HepG2 (cell line): ENCODE measurements around the gene CLN6. TPM values are rescaled to one million over a fixed set of nuclear protein-coding genes. Genes with fewer than 3 reads are reported as not detected.

Experiments
- AKNA ChIP-seq: sonication (generic); formaldehyde crosslinking; IDR thresholded peaks from 2 replicates; pipeline ENCODE4 v1.4.0; 2020; ENCODE audit warnings: missing genetic modification reagents, borderline replicate concordance
- HIVEP1 ChIP-seq: sonication (generic); formaldehyde crosslinking; IDR thresholded peaks from 2 replicates; pipeline ENCODE4 v1.4.0; 2020; ENCODE audit warnings: mild to moderate bottlenecking, missing genetic modification reagents
- HMG20A ChIP-seq: IDR thresholded peaks from 2 replicates; pipeline ENCODE4 v1.6.1; 2016; ENCODE audit warnings: borderline replicate concordance
- HOXD1 ChIP-seq: sonication (generic); formaldehyde crosslinking; IDR thresholded peaks from 2 replicates; pipeline ENCODE4 v1.5.0; 2020; ENCODE audit warnings: missing genetic modification reagents
- JUND ChIP-seq: sonication (generic); formaldehyde crosslinking; IDR thresholded peaks from 2 replicates; pipeline ENCODE4 v1.8.0; 2022; ENCODE audit warnings: mild to moderate bottlenecking, missing genetic modification reagents
- LRRFIP1 ChIP-seq: sonication (generic); formaldehyde crosslinking; conservative IDR thresholded peaks from 2 replicates; pipeline ENCODE4 v1.4.0; 2020; ENCODE audit warnings: missing genetic modification reagents
- MED13 ChIP-seq: sonication (generic); formaldehyde crosslinking; IDR thresholded peaks from 2 replicates; pipeline ENCODE4 v1.5.0; 2020; ENCODE audit warnings: missing genetic modification reagents
- SMAD1 ChIP-seq: sonication (generic); formaldehyde crosslinking; IDR thresholded peaks from 2 replicates; pipeline ENCODE4 v1.4.0; 2020; ENCODE audit warnings: missing genetic modification reagents, low read depth, mild to moderate bottlenecking, borderline replicate concordance
- YY1 ChIP-seq: IDR thresholded peaks from 2 replicates; pipeline ENCODE4 v1.6.1; 2011; ENCODE audit warnings: low read length, low read depth, moderate library complexity, mild to moderate bottlenecking; ENCODE audit not compliant: insufficient read depth, insufficient replicate concordance
- ZBTB25 ChIP-seq: IDR thresholded peaks from 2 replicates; pipeline ENCODE4 v1.6.1; 2018; ENCODE audit warnings: missing genetic modification reagents
- ZFYVE20 ChIP-seq: sonication (generic); formaldehyde crosslinking; IDR thresholded peaks from 2 replicates; pipeline ENCODE4 v1.8.0; 2023; ENCODE audit warnings: low read depth, mild to moderate bottlenecking, moderate library complexity, missing genetic modification reagents, borderline replicate concordance
- polyA plus RNA-seq, 8 experiments: library from polyadenylated mRNA; depleted of rRNA in 3 of 8; stranded (reverse) in 7 of 8; unstranded in 1 of 8; fragments of >200 nt; fragmentation: Illumina TruSeq in 4 of 8; extraction: Trizol in 4 of 8; gene quantifications; 2 replicates each; pipeline versions ENCODE4 v1.2.1 to v1.2.3, GENCODE V29; 2011 to 2016; ENCODE audit warnings: low read depth in 4 of 8, missing spikeins in 1 of 8, mixed read lengths in 1 of 8; ENCODE audit not compliant: insufficient read depth in 1 of 8
- total RNA-seq, 5 experiments: library from RNA; depleted of rRNA; stranded (reverse); fragments of >200 nt; fragmentation: Illumina TruSeq; extraction: Trizol; gene quantifications; 2 replicates each; pipeline ENCODE4 v1.2.3, GENCODE V29; 2016; ENCODE audit warnings: low read depth in 1 of 5
- TF ChIP-seq, protein P1 (sequence below): sonication (generic); formaldehyde crosslinking; IDR thresholded peaks from 2 replicates; pipeline ENCODE4 v1.8.0; 2022; ENCODE audit warnings: missing genetic modification reagents, mild to moderate bottlenecking, borderline replicate concordance

Gene CLN6
- total and polyA plus RNA-seq, 2 of the 13 experiments (the other 11 are each of a cell fraction or from before 2014, with no cell fraction given) = 24.9 to 27.1 TPM

DNA sequence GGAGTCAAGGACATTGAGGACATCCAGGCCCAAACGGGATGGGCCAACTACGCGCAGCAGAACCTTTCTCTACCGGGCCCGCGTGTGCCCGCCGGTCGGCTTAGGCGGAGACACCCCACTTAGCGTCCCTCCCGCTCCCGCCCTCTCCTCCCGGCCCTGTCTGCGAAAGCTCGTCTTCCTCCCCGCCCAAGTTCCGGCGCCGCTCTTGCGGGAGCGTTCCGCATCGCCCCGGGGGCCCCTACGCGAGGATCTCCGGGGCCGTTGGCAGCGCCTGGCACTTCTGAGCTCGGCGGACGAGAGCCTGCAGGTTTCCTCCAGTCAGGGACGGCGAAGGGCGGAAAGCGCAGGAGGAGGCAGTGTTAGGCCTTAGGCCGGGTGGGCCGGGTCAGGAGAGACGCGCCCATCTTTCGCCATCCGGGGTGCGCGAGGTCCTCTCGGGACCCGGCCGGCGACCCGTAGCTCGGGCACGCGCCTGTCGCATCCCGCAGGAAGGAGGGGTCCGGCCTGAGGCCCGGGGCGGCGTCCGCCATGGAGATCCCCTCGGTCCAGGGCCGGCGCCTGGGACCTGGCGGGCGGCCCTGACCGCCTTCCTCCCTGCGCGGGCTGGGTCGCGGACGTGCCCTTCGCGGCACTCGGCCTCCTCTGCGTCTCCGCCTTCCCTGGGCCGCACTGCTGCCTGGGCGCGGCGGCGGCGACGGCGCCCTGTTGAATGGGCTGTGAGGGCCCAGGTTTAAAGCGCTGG, 48.2 kb upstream of the CLN6 start, which contains the start of gene FEM1B (continued):
- TF ChIP-seq LRRFIP1 (CRISPR knock-in tag) (no peak), HIVEP1 (peak; percentile 45), AKNA (CRISPR knock-in tag) (peak; percentile 77; the same call in 1 of the 2 replicates), ZFYVE20 (CRISPR knock-in tag) (no peak), JUND (CRISPR knock-in tag) (no peak), ZBTB25 (CRISPR knock-in tag) (peak; percentile 96), SMAD1 (CRISPR knock-in tag) (peak; percentile 79; the same call in 1 of the 2 replicates), MED13 (CRISPR knock-in tag) (no peak), YY1 (peak; percentile 81), HOXD1 (CRISPR knock-in tag) (peak; percentile 95), HMG20A (no peak)
- TF ChIP-seq, protein P1, sequence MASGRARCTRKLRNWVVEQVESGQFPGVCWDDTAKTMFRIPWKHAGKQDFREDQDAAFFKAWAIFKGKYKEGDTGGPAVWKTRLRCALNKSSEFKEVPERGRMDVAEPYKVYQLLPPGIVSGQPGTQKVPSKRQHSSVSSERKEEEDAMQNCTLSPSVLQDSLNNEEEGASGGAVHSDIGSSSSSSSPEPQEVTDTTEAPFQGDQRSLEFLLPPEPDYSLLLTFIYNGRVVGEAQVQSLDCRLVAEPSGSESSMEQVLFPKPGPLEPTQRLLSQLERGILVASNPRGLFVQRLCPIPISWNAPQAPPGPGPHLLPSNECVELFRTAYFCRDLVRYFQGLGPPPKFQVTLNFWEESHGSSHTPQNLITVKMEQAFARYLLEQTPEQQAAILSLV (CRISPR knock-in tag) = peak; percentile 81; the same call in 1 of the 2 replicates
